H1 (cell line): ENCODE data around the gene TPRN. TPM values are rescaled to one million over a fixed set of nuclear protein-coding genes. Genes with fewer than 3 reads are reported as not detected.

ENCODE experiments used
- CTCF ChIA-PET: fragments of 300-600 bp; sonication (Branson Sonifier 250); formaldehyde crosslinking; loops from one replicate; lab custom pipeline; 2021; ENCODE audit not compliant: partially characterized antibody; lab: Charles Lee
- POLR2A ChIA-PET: fragments of 300-600 bp; sonication (Branson Sonifier 250); formaldehyde crosslinking; loops from one replicate; lab custom pipeline; 2021; ENCODE audit warnings: inconsistent platforms; ENCODE audit not compliant: partially characterized antibody; lab: Charles Lee
- DNase-seq, 2 experiments: peaks; one replicate each; pipeline versions ENCODE4 v3.0.0 to v3.0.0-alpha.2; 2010 to 2022; ENCODE audit warnings: low spot score in 2 of 2, low read depth in 1 of 2, mixed read lengths in 1 of 2
- FAIRE-seq: peaks from 2 replicates; lab custom pipeline; 2011; peaks lifted over from hg19 to GRCh38; lab: Jason Lieb, UNC
- H2AFZ ChIP-seq: 2 replicates; pipeline ENCODE4 v1.8.1; 2012; ENCODE audit warnings: low read length, inconsistent platforms
- H2AK5ac ChIP-seq: 2 replicates; pipeline ENCODE4 v1.6.1; 2013; ENCODE audit warnings: low read depth, low read length
- H2BK120ac ChIP-seq: replicated peaks from 2 replicates; pipeline ENCODE3; 2013; ENCODE audit warnings: low read depth, low read length, inconsistent platforms
- H2BK12ac ChIP-seq: 2 replicates; pipeline ENCODE4 v1.6.1; 2013; ENCODE audit warnings: low read depth, low read length
- H2BK15ac ChIP-seq: 2 replicates; pipeline ENCODE4 v1.6.1; 2013; ENCODE audit warnings: low read length
- H2BK20ac ChIP-seq: 2 replicates; pipeline ENCODE4 v1.6.1; 2013; ENCODE audit warnings: low read length
- H2BK5ac ChIP-seq: 2 replicates; pipeline ENCODE4 v1.6.1; 2013; ENCODE audit warnings: low read depth, low read length
- H3K14ac ChIP-seq: 2 replicates; pipeline ENCODE4 v1.6.1; 2013; ENCODE audit warnings: inconsistent platforms; ENCODE audit not compliant: insufficient read length
- H3K18ac ChIP-seq: 2 replicates; pipeline ENCODE4 v1.6.1; 2013; ENCODE audit warnings: low read length; ENCODE audit errors: extremely low read depth
- H3K23ac ChIP-seq: 2 replicates; pipeline ENCODE4 v1.6.1; 2013; ENCODE audit warnings: inconsistent platforms; ENCODE audit not compliant: insufficient read length
- H3K23me2 ChIP-seq: 2 replicates; pipeline ENCODE4 v1.6.1; 2013; ENCODE audit warnings: low read depth, low read length
- H3K27ac ChIP-seq: 2 replicates; pipeline ENCODE4 v1.6.1; 2011; ENCODE audit warnings: low read depth, low read length, inconsistent platforms
- H3K27me3 ChIP-seq, 4 experiments: replicated peaks in 1 of 4; 1 replicate in 1 of 4; 2 replicates in 3 of 4; pipeline versions ENCODE4 v1.6.1 to v1.8.1; 2011 to 2013; ENCODE audit warnings: low read length in 3 of 4, mild to moderate bottlenecking in 3 of 4, inconsistent platforms in 2 of 4, mixed read lengths in 2 of 4, moderate library complexity in 1 of 4; ENCODE audit not compliant: control insufficient read depth in 3 of 4, insufficient read depth in 3 of 4; ENCODE audit errors: extremely low read depth in 1 of 4
- H3K36me3 ChIP-seq, 4 experiments: 2 replicates each; pipeline versions ENCODE4 v1.6.1 to v1.8.1; 2011 to 2013; ENCODE audit warnings: mild to moderate bottlenecking in 4 of 4, low read length in 3 of 4, moderate library complexity in 2 of 4, control low read depth in 1 of 4, inconsistent platforms in 1 of 4; ENCODE audit not compliant: insufficient read depth in 4 of 4, control insufficient read depth in 2 of 4
- H3K4ac ChIP-seq: replicated peaks from 2 replicates; pipeline ENCODE3; 2013; ENCODE audit warnings: low read length, low read depth, mixed read lengths, inconsistent platforms; ENCODE audit not compliant: insufficient read length
- H3K4me1 ChIP-seq, 4 experiments: replicated peaks in 1 of 4; 1 replicate in 1 of 4; 2 replicates in 3 of 4; pipeline versions ENCODE4 v1.6.1 to v1.8.1; 2011 to 2013; ENCODE audit warnings: low read length in 3 of 4, inconsistent platforms in 2 of 4, mixed read lengths in 1 of 4; ENCODE audit not compliant: insufficient read depth in 4 of 4, control insufficient read depth in 3 of 4
- H3K4me2 ChIP-seq, 2 experiments: 2 replicates each; pipeline versions ENCODE4 v1.6.1 to v1.8.1; 2011 to 2013; ENCODE audit warnings: low read depth in 2 of 2, low read length in 2 of 2, control low read depth in 1 of 2, inconsistent platforms in 1 of 2, mild to moderate bottlenecking in 1 of 2; ENCODE audit not compliant: insufficient read depth in 1 of 2
- H3K4me3 ChIP-seq, 4 experiments: fragments of 200-600, 300-600 bp in 1 of 4; sonication (generic), shearing (Covaris generic), sonication (Bioruptor Twin) in 1 of 4; 2 replicates each; pipeline versions ENCODE4 v1.5.1 to v1.8.1; 2011 to 2016; ENCODE audit warnings: low read length in 4 of 4, low read depth in 3 of 4, control low read depth in 2 of 4, inconsistent platforms in 2 of 4, mild to moderate bottlenecking in 2 of 4, mixed read lengths in 1 of 4, moderate library complexity in 1 of 4; ENCODE audit not compliant: insufficient read depth in 2 of 4; ENCODE audit errors: extremely low read depth in 1 of 4
- H3K56ac ChIP-seq: replicated peaks from 2 replicates; pipeline ENCODE3; 2013; ENCODE audit warnings: low read depth, mild to moderate bottlenecking, mixed read lengths, low read length, inconsistent platforms; ENCODE audit not compliant: insufficient read length
- H3K79me1 ChIP-seq: 2 replicates; pipeline ENCODE4 v1.6.1; 2013; ENCODE audit warnings: low read depth, low read length, control low read depth
- H3K79me2 ChIP-seq, 2 experiments: 2 replicates each; pipeline versions ENCODE4 v1.6.1 to v1.8.1; 2012 to 2013; ENCODE audit warnings: low read length in 2 of 2, mild to moderate bottlenecking in 2 of 2, inconsistent platforms in 1 of 2; ENCODE audit not compliant: insufficient read depth in 2 of 2, control insufficient read depth in 1 of 2
- H3K9ac ChIP-seq, 4 experiments: replicated peaks in 1 of 4; 1 replicate in 1 of 4; 2 replicates in 3 of 4; pipeline versions ENCODE4 v1.6.1 to v1.8.1; 2011 to 2013; ENCODE audit warnings: low read depth in 3 of 4, low read length in 3 of 4, control low read depth in 2 of 4, mild to moderate bottlenecking in 2 of 4, moderate library complexity in 2 of 4, inconsistent platforms in 1 of 4; ENCODE audit errors: extremely low read depth in 1 of 4
- H3K9me3 ChIP-seq, 2 experiments: 2 replicates each; pipeline versions ENCODE4 v1.6.1 to v1.8.1; 2012 to 2013; ENCODE audit warnings: mild to moderate bottlenecking in 2 of 2, moderate library complexity in 2 of 2, control low read depth in 1 of 2, inconsistent platforms in 1 of 2, low read depth in 1 of 2, low read length in 1 of 2, mixed read lengths in 1 of 2; ENCODE audit not compliant: insufficient read depth in 2 of 2
- H4K20me1 ChIP-seq, 2 experiments: replicated peaks in 1 of 2; 2 replicates each; pipeline versions ENCODE3 to v1.8.1; 2011 to 2013; ENCODE audit warnings: inconsistent platforms in 2 of 2, low read length in 2 of 2, mild to moderate bottlenecking in 1 of 2; ENCODE audit not compliant: insufficient read depth in 2 of 2, control insufficient read depth in 1 of 2
- H4K5ac ChIP-seq: 2 replicates; pipeline ENCODE4 v1.6.1; 2013; ENCODE audit warnings: low read length, low read depth, mixed read lengths, inconsistent platforms; ENCODE audit not compliant: insufficient read length
- H4K8ac ChIP-seq: 2 replicates; pipeline ENCODE4 v1.8.0; 2013; ENCODE audit warnings: mild to moderate bottlenecking, moderate library complexity, low read length, inconsistent platforms; ENCODE audit not compliant: insufficient read depth; ENCODE audit errors: extremely low read depth
- H4K91ac ChIP-seq: replicated peaks from 2 replicates; pipeline ENCODE3; 2013; ENCODE audit warnings: low read length, mixed read lengths, inconsistent platforms; ENCODE audit not compliant: insufficient read length
- ATF3 ChIP-seq: IDR thresholded peaks from 2 replicates; pipeline ENCODE4 v1.6.1; 2011; ENCODE audit warnings: low read depth, mild to moderate bottlenecking, low read length; ENCODE audit not compliant: insufficient read depth
- BACH1 ChIP-seq: IDR thresholded peaks from 2 replicates; pipeline ENCODE4 v1.6.1; 2012; ENCODE audit warnings: low read length, improper control_type of control experiment
- FOSL1 ChIP-seq: IDR thresholded peaks from 2 replicates; pipeline ENCODE4 v1.6.1; 2011; ENCODE audit warnings: mild to moderate bottlenecking, low read depth, low read length, moderate library complexity; ENCODE audit not compliant: insufficient read depth
- JUND ChIP-seq: IDR thresholded peaks from 2 replicates; pipeline ENCODE4 v1.6.1; 2011; ENCODE audit warnings: mild to moderate bottlenecking, improper control_type of control experiment, low read length
- POLR2A ChIP-seq, 2 experiments: IDR thresholded peaks; 1 replicate in 1 of 2; 2 replicates in 1 of 2; pipeline ENCODE4 v1.6.1; 2011; ENCODE audit warnings: low read depth in 2 of 2, low read length in 2 of 2, mild to moderate bottlenecking in 2 of 2; ENCODE audit errors: control extremely low read depth in 1 of 2
- RAD21 ChIP-seq, 2 experiments: IDR thresholded peaks in 1 of 2; conservative IDR thresholded peaks in 1 of 2; 2 replicates each; pipeline ENCODE4 v1.6.1; 2011; ENCODE audit warnings: low read depth in 2 of 2, low read length in 2 of 2, improper control_type of control experiment in 1 of 2, inconsistent platforms in 1 of 2, mild to moderate bottlenecking in 1 of 2, moderate library complexity in 1 of 2
- TBP ChIP-seq: IDR thresholded peaks from 2 replicates; pipeline ENCODE4 v1.6.1; 2011; ENCODE audit warnings: low read depth, low read length, improper control_type of control experiment
- WGBS, 2 experiments: shearing (Covaris generic) in 1 of 2; methylation state at CpG; one replicate each; pipeline versions ENCODE4 v1.1.6 to v1.1.7; 2013 to 2015; ENCODE audit warnings: low lambda C conversion rate in 2 of 2, mixed read lengths in 2 of 2, inconsistent platforms in 1 of 2, low coverage in 1 of 2, missing lambda C conversion rate in 1 of 2; ENCODE audit not compliant: insufficient replicate concordance in 2 of 2, insufficient coverage in 1 of 2, insufficient read length in 1 of 2; ENCODE audit errors: extremely low coverage in 1 of 2, missing lambda C conversion rate in 1 of 2; 5-methylcytosine and 5-hydroxymethylcytosine counted together
- polyA plus RNA-seq, 7 experiments: library from polyadenylated mRNA; depleted of rRNA in 3 of 7; stranded (reverse) in 5 of 7; unstranded in 2 of 7; fragments of >200 nt in 5 of 7; fragments of 200-250 nt in 2 of 7; gene quantifications; 1 replicate in 5 of 7; 2 replicates in 1 of 7; 4 replicates in 1 of 7; pipeline versions ENCODE4 v1.2.1 to v1.2.3, GENCODE V29; 2011 to 2013; ENCODE audit warnings: missing spikeins in 2 of 7, mixed read lengths in 2 of 7
- total RNA-seq: library from RNA; stranded (reverse); fragmentation: NEBNext Ultra II Directional; extraction: Animal tissue kit (Norgen Biotek cat#: 25700); gene quantifications from 2 replicates; pipeline ENCODE4 v1.2.1, GENCODE V29; 2021

Gene TPRN
- total and polyA plus RNA-seq, 2 of the 8 experiments (the other 6 are each of a cell fraction or from before 2014, with no cell fraction given) = 9.7 to 23.2 TPM

- Histone ChIP-seq H3K56ac (peak within 1 kb of the TSS; percentile 46), H2AFZ (no peak within 1 kb of the TSS), H4K91ac (peak within 1 kb of the TSS; percentile 91), H2AK5ac (peak within 1 kb of the TSS; percentile 70; the same call in 1 of the 2 replicates), H3K79me2 (no peaks in the 10 kb centered on the region), H3K4ac (peak within 1 kb of the TSS; percentile 87), H2BK20ac (0 out of 2 replicates have a peak within 1 kb of the TSS, but pooled peaks have one; percentile 48), H3K9ac (no peak within 1 kb of the TSS; a peak in 1 of 7 replicates), H3K23ac (no peak within 1 kb of the TSS), H3K27me3 (no peaks in the 10 kb centered on the region; a peak in 2 of 7 replicates), H4K8ac (no peak within 1 kb of the TSS; the same call in 1 of the 2 replicates), H4K20me1 (no peaks in the 10 kb centered on the region), H3K23me2 (peaks cover 12% of the 10 kb centered on the region; the same call in 1 of the 2 replicates), H2BK120ac (peak within 1 kb of the TSS; percentile 33), H2BK15ac (peak within 1 kb of the TSS; percentile 46; the same call in 1 of the 2 replicates), H3K4me2 (peak within 1 kb of the TSS in 1 of 2 experiments; percentile 50; a peak in 1 of 4 replicates), H3K14ac (no peak within 1 kb of the TSS), H3K27ac (no peak within 1 kb of the TSS), H2BK12ac (peak within 1 kb of the TSS; percentile 68; the same call in 1 of the 2 replicates), H2BK5ac (peak within 1 kb of the TSS; percentile 90), H3K18ac (no peak within 1 kb of the TSS; the same call in none of the 2 replicates), H3K9me3 (no peaks in the 10 kb centered on the region), H3K4me3 (no peak within 1 kb of the TSS), H3K4me1 (peaks cover 0 to 22% (median 10%) of the 10 kb centered on the region in 4 experiments; a peak in 5 of 7 replicates), H3K36me3 (no peaks in the 10 kb centered on the region), H4K5ac (peak within 1 kb of the TSS; percentile 62), H3K79me1 (no peaks in the 10 kb centered on the region)
- peak; percentile 32 for FAIRE-seq
- WGBS, 2 experiments = 56% methylated on average over 23 of the region's 25 CpGs; no CpG with 5 or more reads in 1 of the 2 experiments
- DNase-seq = peak in 1 of 2 experiments; percentile 96
- POLR2A ChIA-PET = interaction anchor here (1.1 to 69.9 kb wide), 7 partner anchors 10 to 110 kb away, joined by 3 to 1462 read pairs (median 5); partner anchors contain the start of genes ANAPC2, NDOR1, NELFB and SSNA1
- CTCF ChIA-PET = interaction anchor here (0.6 to 20.2 kb wide), 31 partner anchors 11 to 1087 kb away, joined by 3 to 204 read pairs (median 4); partner anchors contain the start of genes ANAPC2, GRIN1, LRRC26 and NPDC1
- no peak for TF ChIP-seq FOSL1
- no peak for TF ChIP-seq ATF3
- no peak for TF ChIP-seq JUND
- peak; percentile 91 to 95 for TF ChIP-seq RAD21 (IDR thresholded peaks at IDR 0.05 in 1 of 2, conservative IDR thresholded peaks at IDR 0.05 in 1 of 2; ENCODE audit: low read depth in 2 of 2, low read length in 2 of 2)
- no peak for TF ChIP-seq POLR2A (IDR thresholded peaks at IDR 0.05; ENCODE audit: control extremely low read depth in 1 of 2, low read depth in 2 of 2, low read length in 2 of 2)
- peak; percentile 68 for TF ChIP-seq BACH1
- peak; percentile 44; the same call in 1 of the 2 replicates for TF ChIP-seq TBP
Measured at GRCh38 chr9:137227054-137227852, 26.7 kb upstream of the TPRN start, which contains the start of gene RNF224. TSS of gene RNF224 (plus strand) at chr9:137227502. CDS start at chr9:137228336, 834 bp downstream.
